Ishikawa (cell line): Measurements from ENCODE around the gene IRAK2.

ENCODE experiments used
- CEBPB ChIP-seq: IDR thresholded peaks from 2 replicates; pipeline ENCODE4 v1.6.1; 2012
- EP300 ChIP-seq: IDR thresholded peaks from 2 replicates; pipeline ENCODE4 v1.6.1; 2012; ENCODE audit warnings: borderline replicate concordance
- MAX ChIP-seq: IDR thresholded peaks from 2 replicates; pipeline ENCODE4 v1.6.1; 2012
- RAD21 ChIP-seq: IDR thresholded peaks from 2 replicates; pipeline ENCODE4 v1.6.1; 2012; ENCODE audit warnings: low read depth
- REST ChIP-seq: IDR thresholded peaks from 2 replicates; pipeline ENCODE4 v1.6.1; 2012; ENCODE audit warnings: low read depth, mild to moderate bottlenecking
- TCF12 ChIP-seq: IDR thresholded peaks from 2 replicates; pipeline ENCODE4 v1.6.1; 2012; ENCODE audit warnings: low read depth
- TEAD4 ChIP-seq: IDR thresholded peaks from 2 replicates; pipeline ENCODE4 v1.6.1; 2012
- USF1 ChIP-seq: IDR thresholded peaks from 2 replicates; pipeline ENCODE4 v1.6.1; 2012
- YY1 ChIP-seq: IDR thresholded peaks from 2 replicates; pipeline ENCODE4 v1.6.1; 2012; ENCODE audit warnings: low read depth

GRCh38 chr3:10248984-10249748, 84.4 kb downstream of the IRAK2 start:
- TF ChIP-seq RAD21 (no peak), TEAD4 (no peak), USF1 (no peak), TCF12 (no peak), REST (no peak), CEBPB (no peak), MAX (no peak), EP300 (no peak), YY1 (no peak)
